K562 treated with DMSO at 1 percent for 48 hours (cell line): ENCODE data around the gene PRRC2A. TPM values are rescaled to one million over a fixed set of nuclear protein-coding genes. Genes with fewer than 3 reads are reported as not detected.

Source experiments
- total RNA-seq: library from RNA; unstranded; fragments of 300-600 nt; gene quantifications from 2 replicates; pipeline ENCODE4 v1.2.3, GENCODE V29; 2022; ENCODE audit warnings: low replicate concordance; ENCODE audit errors: extremely low read depth

The PRRC2A gene
- total RNA-seq = 599 TPM in 1 of 2 replicates, not detected in the other

DNA sequence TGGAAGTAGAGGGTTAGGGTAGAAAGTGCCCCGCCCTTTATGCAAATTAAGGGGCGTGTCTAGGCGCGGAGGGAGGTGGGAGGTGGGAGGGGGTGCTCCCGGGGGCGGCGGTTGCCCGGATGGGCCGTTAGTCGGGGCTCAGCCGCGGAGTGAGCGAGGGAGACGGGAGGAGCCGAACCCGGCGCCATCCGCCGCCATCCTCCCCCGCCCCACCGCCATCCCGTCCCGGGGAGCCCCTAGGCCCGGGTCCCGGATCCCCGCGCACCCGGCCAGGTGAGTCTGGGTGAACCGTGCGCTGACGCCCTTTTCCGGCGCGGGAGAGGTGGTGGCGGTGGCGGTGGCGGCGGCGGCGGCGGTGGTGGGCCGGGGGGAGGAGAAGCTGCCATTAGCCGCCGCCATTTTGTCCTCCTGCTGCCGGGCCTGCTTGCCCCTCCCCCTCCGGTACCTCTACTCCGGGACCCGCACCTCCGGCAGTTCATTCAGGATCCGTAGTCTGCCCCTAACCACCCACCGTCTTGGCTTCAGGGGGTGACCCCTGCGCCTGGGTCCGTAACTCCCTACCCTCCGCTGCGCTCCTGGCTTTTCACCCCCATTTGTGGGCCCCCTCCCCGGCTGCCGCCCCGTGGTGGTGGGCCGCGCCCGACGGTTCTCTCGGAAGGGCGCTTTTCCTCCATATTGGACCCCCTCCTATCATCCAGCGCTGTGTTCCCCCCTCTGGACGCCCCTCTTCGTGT, at the start of gene PRRC2A:
Gene PRRC2A, plus strand, starts transcription at position 130 of the 734 bp plus-strand sequence. CDS start 2,075 bp downstream, outside the sequence.

GRCh38 chr6:31572041-31572911, 48.2 kb upstream of the PRRC2A start, which contains the start of gene LTA:
Gene LTA, plus strand, starts transcription at chr6:31572289. Its CDS starts 454 bp downstream, at chr6:31572743.

DNA sequence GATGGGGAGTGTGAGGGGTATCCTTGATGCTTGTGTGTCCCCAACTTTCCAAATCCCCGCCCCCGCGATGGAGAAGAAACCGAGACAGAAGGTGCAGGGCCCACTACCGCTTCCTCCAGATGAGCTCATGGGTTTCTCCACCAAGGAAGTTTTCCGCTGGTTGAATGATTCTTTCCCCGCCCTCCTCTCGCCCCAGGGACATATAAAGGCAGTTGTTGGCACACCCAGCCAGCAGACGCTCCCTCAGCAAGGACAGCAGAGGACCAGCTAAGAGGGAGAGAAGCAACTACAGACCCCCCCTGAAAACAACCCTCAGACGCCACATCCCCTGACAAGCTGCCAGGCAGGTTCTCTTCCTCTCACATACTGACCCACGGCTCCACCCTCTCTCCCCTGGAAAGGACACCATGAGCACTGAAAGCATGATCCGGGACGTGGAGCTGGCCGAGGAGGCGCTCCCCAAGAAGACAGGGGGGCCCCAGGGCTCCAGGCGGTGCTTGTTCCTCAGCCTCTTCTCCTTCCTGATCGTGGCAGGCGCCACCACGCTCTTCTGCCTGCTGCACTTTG, 45.1 kb upstream of the PRRC2A start, which contains the start of gene TNF:
Gene TNF, plus strand, starts transcription at position 231 of the 567 bp plus-strand sequence. Its CDS starts 177 bp downstream, at position 408.

GRCh38 chr6:31582230-31582643, 38.3 kb upstream of the PRRC2A start, which contains the start of gene LTB:
Gene LTB, minus strand, starts transcription at chr6:31582424. Its CDS starts 7 bp downstream, at chr6:31582417.

DNA sequence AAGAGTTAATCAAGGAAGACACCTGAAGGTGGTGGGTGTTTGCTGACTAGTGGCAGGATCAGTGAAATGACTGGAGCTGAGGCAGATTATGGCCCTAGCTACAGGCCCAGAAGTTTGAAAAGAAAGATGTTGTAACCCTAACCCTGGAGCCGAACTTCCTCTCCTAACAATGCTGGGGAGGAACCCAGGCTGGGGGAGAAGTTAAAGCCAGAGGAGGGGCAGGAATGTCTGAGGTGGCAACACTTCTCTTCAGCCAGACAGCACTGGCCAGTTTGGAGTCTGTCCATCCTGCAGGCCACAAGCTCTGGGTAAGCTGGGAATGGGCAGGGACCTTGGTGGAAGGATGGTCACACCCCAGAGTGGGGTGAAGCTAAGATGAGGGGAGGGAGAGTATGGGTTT, 34.5 kb upstream of the PRRC2A start, which contains the start of gene LST1:
Gene LST1, plus strand, starts transcription at position 270 of the 400 bp plus-strand sequence. CDS start 1,023 bp downstream, outside the sequence.

DNA sequence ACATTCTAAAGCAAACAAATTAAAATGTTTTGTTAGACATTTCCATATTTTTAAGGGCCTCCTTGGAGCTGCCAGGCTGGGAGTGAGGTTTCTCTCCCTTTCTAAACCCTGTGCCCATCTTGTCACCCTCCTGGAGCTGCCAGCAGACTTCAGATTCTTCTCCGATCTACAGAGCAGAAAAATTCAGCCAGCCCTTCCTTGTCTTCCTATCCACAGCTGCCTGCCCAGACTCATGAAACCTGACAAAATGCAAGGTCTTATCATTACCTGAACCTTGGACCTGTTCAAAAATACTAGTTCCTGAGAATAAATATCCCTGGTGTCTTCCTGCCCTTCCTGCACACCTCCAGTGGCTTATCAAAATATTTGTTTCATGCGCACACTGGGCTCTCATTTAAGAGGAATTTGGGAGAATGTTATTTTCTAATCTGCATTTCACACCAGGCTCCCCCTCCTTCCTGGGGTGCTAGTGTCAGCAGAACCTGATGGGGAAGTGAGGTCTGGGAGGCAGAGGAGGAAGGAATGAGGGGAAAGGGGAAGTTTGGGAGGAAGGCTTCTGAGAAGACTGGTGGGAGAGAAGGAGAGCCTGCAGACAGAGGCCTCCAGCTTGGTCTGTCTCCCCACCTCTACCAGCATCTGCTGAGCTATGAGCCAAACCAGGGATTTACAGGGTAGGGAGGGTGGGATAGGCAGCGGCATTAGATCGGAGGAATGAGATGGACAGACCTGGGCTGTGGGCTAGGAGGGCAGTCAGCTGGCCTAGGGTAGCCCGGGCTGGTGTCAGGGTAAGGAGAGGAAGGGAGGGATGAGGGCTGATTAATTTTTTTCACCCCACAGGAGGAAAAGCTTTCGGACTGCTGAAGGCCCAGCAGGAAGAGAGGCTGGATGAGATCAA, 5.6 kb upstream of the PRRC2A start, which contains the start of gene AIF1:
Gene AIF1, plus strand, starts transcription at position 551 of the 895 bp plus-strand sequence. Its CDS starts 96 bp downstream, at position 647.

GRCh38 chr6:31655349-31656237, 35.1 kb downstream of the PRRC2A start, which contains the start of gene APOM:
Gene APOM, plus strand, starts transcription at chr6:31655894. Its CDS starts 73 bp downstream, at chr6:31655967.

DNA sequence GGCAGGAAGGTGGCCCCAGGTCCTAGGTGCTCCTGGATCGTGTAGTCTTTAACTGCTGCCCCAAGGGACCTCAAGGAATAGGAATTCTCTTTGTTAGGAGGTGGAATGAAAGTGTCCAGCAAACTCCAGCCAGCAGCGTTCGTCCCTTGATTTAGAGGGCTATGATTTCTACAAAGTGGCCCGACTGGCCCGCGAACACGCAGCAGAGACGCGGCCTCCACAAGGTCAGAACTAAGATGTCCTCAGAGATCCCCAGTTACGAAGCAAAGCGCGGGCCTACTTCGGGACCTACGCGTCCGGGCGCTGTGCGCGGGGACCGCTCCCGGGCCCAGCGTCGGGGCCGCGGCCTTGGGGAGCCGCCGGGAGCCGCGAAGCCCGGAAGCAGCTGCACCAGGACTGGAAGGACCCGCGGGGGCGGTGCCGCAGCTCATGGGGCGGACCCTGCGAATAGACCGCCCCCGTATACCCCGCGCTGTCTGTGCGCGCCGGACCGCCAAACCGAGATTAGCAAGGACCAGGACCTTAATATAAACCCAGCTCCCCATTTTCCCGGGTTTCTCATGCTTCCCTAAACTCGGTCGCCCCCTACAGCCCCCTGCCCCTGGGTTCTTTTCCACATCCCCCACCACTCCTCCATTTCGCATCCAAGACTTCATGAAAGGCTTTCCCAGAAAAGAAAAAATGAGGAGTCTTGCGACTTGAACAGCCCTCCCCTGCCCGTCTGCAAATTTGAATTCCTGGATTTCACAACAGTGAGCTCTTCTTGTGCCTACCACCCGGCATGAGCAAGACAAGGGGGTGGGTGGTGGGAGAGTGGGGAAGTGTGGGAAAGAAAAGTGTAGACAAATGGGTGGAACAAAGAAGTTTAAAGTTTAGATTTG, 40.1 kb downstream of the PRRC2A start, which contains the start of gene C6orf47:
Gene C6orf47, minus strand, starts transcription at position 398 of the 881 bp plus-strand sequence. CDS start 831 bp downstream, outside the sequence.

DNA sequence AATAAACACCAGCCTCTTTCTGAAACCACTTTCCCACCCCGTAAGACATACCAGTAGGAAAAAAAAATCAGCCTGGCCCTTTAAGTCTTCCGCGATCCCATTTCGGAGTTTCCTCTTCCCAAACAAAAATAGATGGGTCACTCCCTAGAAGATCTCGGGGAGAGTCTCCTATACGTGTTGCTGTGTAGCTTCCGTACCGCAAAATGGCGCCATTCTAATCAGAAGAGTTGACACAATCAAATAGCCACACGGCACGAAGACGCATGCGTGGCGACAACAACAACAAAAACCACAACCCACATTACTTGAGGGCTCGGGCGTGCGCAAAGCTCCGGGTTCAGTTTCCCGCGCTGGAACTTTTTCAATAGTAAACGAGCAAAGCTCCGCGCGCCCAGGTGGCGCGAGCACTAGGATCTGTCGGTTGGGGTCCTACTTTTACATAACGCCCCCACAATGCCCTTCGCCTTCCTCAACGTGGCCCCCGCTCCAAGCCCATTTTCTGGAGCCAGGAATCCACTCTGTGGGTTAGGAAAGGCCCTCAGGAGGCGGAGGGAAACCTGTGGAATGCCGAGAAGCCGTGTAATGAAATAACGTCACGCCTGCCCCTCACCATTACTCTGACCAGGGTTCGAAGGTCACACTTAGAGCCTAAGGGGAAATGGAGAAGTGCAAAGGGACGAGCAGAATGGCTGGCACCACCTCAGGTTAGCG, 44.4 kb downstream of the PRRC2A start, which contains the start of gene GPANK1:
Gene GPANK1, minus strand, starts transcription at position 208 of the 711 bp plus-strand sequence. CDS start 519 bp downstream, outside the sequence.

DNA sequence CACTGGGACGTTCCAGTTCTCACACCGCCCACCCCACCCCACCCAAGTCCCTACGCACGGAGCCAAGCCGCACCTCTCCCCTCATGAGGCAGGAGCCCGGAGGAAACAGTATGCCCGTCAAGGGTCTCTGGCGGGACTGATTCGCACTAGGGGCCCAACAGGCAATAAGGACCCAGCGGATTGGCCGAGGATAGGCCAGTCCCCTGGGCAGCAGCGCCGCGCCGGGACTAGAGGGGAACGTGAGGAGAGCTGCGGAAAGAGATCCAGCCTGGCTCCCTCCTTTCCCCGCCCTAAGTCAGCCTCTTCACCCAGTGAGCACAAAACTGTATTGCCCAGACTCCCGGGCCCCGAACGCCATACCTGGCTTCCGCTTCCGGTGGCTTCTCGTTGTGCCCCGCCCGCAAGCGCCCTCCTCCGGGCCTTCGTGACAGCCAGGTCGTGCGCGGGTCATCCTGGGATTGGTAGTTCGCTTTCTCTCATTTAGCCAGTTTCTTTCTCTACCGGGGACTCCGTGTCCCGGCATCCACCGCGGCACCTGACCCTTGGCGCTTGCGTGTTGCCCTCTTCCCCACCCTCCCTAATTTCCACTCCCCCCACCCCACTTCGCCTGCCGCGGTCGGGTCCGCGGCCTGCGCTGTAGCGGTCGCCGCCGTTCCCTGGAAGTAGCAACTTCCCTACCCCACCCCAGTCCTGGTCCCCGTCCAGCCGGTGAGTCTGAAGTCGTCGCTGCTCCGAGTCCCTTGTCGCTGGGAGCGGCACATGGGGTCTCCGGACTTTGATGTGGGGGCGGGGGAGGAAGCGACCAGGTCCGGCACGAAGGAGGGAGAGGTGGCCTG, 45.2 kb downstream of the PRRC2A start, which contains the start of gene CSNK2B:
Gene CSNK2B, plus strand, starts transcription at position 580 of the 836 bp plus-strand sequence. CDS start 752 bp downstream, outside the sequence.

GRCh38 chr6:31669676-31670075, 49.2 kb downstream of the PRRC2A start, which contains the start of gene LY6G5B:
Gene LY6G5B, plus strand, starts transcription at chr6:31669976. Its CDS starts 975 bp downstream, at chr6:31670951.

GRCh38 chr6:31680226-31681134, 60.0 kb downstream of the PRRC2A start, which contains the start of gene LY6G5C:
Gene LY6G5C, minus strand, starts transcription at chr6:31681067. Its CDS starts 694 bp downstream, at chr6:31680373.

